ENCODE results near the gene KRT40. TPM values are rescaled to one million over a fixed set of nuclear protein-coding genes. Genes with fewer than 3 reads are reported as not detected.

Gene KRT40
- total RNA-seq, 1 experiment from 2014 or later = not detected

DNA sequence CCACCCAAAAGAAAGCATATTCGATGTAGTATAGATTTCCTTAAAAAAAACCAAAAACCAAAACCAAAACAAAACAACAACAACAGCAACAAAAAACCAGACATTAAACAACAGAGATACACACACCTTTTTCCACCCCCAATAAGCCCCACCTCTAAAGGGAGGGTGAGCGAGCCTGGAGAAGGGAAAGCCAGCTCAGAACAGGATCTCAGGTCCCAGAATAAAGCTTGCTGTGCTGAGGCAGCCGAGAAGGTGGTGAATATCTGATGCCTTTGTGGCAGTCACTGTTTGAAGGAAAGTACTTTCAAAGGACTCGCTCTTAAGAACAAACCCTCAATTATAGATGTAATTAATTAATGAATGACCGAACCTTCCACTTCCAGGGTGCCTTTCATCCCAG, 47.1 kb downstream of the KRT40 start:
- intact Hi-C loops (cut with micrococcal nuclease) = no loop called here
- peak overlapping the region; percentile 29 to 32 for H3K4me3 ChIP-seq (replicated peaks in 1 of 2; ENCODE audit: low read depth in 1 of 2, low read length in 2 of 2)
- no peaks in the 10 kb centered on the region; a peak in 1 of 4 replicates for H3K36me3 ChIP-seq (ENCODE audit: control insufficient read depth in 1 of 2, insufficient read depth in 2 of 2, low read length in 2 of 2)
- TF ChIP-seq TCF7L2 (IDR thresholded peaks at IDR 0.05; ENCODE audit: borderline replicate concordance, extremely low read depth, insufficient read depth, insufficient read length) (no peak), SP1 (IDR thresholded peaks at IDR 0.05; ENCODE audit: low read depth) (peak; percentile 30)
- BruUV-seq (replicated peaks) = no TSS peak
- H3K9me3 ChIP-seq (ENCODE audit: control insufficient read depth in 1 of 2, insufficient read depth in 1 of 2, low read depth in 1 of 2, low read length in 2 of 2) = no peaks in the 10 kb centered on the region
- peak overlapping the region; percentile 90 for H3K27ac ChIP-seq (ENCODE audit: low read depth, low read length)
- ChIA-PET RAD21 (ENCODE audit: low non-redundant PET in 1 of 2, low total read pairs in 2 of 2, uncharacterized antibody in 2 of 2, unreplicated experiment in 2 of 2) (no interaction called here), POLR2A (interaction anchor here (1.0 kb wide), 1 partner anchor 15 kb away, joined by 3 read pairs; no protein-coding TSS in a partner anchor), CTCF (no interaction called here)
- ATAC-seq (peak; percentile 77), DNase-seq (ENCODE audit: low read depth, low spot score) (no peak)
- H3K4me1 ChIP-seq (ENCODE audit: control insufficient read depth in 1 of 2, insufficient read depth in 2 of 2, low read length in 2 of 2) = peaks cover 44 to 56% of the 10 kb centered on the region in 2 experiments
- H3K4me2 ChIP-seq (ENCODE audit: low read length) = peak overlapping the region; percentile 61
- H2AFZ ChIP-seq (ENCODE audit: low read depth, low read length, poor library complexity, severe bottlenecking) = peak overlapping the region; percentile 51
- H3K27me3 ChIP-seq (ENCODE audit: insufficient read depth, low read length) = no peaks in the 10 kb centered on the region
- H4K20me1 ChIP-seq (ENCODE audit: insufficient read depth) = no peaks in the 10 kb centered on the region
- H3K79me2 ChIP-seq (ENCODE audit: insufficient read depth, low read length) = no peaks in the 10 kb centered on the region
- H3K9ac ChIP-seq (ENCODE audit: low read length) = peak overlapping the region; percentile 58
- H3K9me2 ChIP-seq (ENCODE audit: insufficient read depth) = no peaks in the 10 kb centered on the region

DNA sequence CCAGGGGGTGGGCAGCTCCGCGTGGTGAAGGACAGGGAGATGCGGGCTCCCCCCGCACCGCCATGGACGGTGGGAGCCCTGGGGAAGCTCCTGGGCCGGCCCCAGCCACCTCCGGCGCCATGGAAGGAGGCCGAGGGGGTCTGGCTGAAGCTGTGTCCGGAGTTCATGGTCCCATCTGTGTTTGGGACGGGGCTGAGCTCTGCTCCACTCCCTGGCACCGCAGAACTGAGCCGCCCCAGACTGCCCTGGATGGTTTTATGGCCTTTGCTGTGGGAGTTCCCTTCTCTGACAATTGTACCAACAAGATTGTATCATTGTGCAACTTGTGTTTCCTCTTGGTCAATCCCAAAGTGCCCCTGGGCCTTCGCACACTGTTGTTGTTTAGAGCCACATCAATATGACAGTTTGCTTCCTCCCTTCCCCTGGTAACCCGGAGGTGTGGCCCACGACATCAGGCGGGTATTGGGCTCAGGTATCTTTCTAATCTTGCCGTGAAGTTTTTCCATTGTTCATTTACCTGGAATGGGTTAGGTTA, 47.6 kb downstream of the KRT40 start:
- DNase-seq (ENCODE audit: low read depth, low spot score) (no peak), ATAC-seq (peak; percentile 69)
- H4K20me1 ChIP-seq (ENCODE audit: insufficient read depth) = no peaks in the 10 kb centered on the region
- H3K4me3 ChIP-seq (replicated peaks in 1 of 2; ENCODE audit: low read depth in 1 of 2, low read length in 2 of 2) = peak overlapping the region in 1 of 2 experiments; percentile 29; a peak in 2 of 4 replicates
- no peaks in the 10 kb centered on the region for H3K27me3 ChIP-seq (ENCODE audit: insufficient read depth, low read length)
- no peaks in the 10 kb centered on the region for H3K9me2 ChIP-seq (ENCODE audit: insufficient read depth)
- intact Hi-C loops (cut with micrococcal nuclease) = no loop called here
- peak overlapping the region; percentile 51 for H2AFZ ChIP-seq (ENCODE audit: low read depth, low read length, poor library complexity, severe bottlenecking)
- H3K4me1 ChIP-seq (ENCODE audit: control insufficient read depth in 1 of 2, insufficient read depth in 2 of 2, low read length in 2 of 2) = peaks cover 44 to 61% of the 10 kb centered on the region in 2 experiments
- ChIA-PET CTCF (no interaction called here), RAD21 (ENCODE audit: low non-redundant PET in 1 of 2, low total read pairs in 2 of 2, uncharacterized antibody in 2 of 2, unreplicated experiment in 2 of 2) (no interaction called here), POLR2A (interaction anchor here (1.0 kb wide), 1 partner anchor 16 kb away, joined by 3 read pairs; no protein-coding TSS in a partner anchor)
- H3K9ac ChIP-seq (ENCODE audit: low read length) = peak overlapping the region; percentile 58
- peak overlapping the region; percentile 90 for H3K27ac ChIP-seq (ENCODE audit: low read depth, low read length)
- H3K36me3 ChIP-seq (ENCODE audit: control insufficient read depth in 1 of 2, insufficient read depth in 2 of 2, low read length in 2 of 2) = no peaks in the 10 kb centered on the region; a peak in 1 of 4 replicates
- peak; percentile 62; the same call in 1 of the 2 replicates for TF ChIP-seq CEBPB (IDR thresholded peaks at IDR 0.05; ENCODE audit: low read depth)
- no peak for TF ChIP-seq EZH2 (IDR thresholded peaks at IDR 0.05)
- peak; percentile 60; the same call in 1 of the 2 replicates for TF ChIP-seq SP1 (IDR thresholded peaks at IDR 0.05; ENCODE audit: low read depth)
- no peaks in the 10 kb centered on the region for H3K9me3 ChIP-seq (ENCODE audit: control insufficient read depth in 1 of 2, insufficient read depth in 1 of 2, low read depth in 1 of 2, low read length in 2 of 2)
- peak overlapping the region; percentile 61 for H3K4me2 ChIP-seq (ENCODE audit: low read length)
- H3K79me2 ChIP-seq (ENCODE audit: insufficient read depth, low read length) = no peaks in the 10 kb centered on the region
- TSS peak; percentile 54 for BruUV-seq (replicated peaks)

Measured in HCT116 (cell line).